ENCODE data around the gene ITPR3.

The ITPR3 gene

DNA sequence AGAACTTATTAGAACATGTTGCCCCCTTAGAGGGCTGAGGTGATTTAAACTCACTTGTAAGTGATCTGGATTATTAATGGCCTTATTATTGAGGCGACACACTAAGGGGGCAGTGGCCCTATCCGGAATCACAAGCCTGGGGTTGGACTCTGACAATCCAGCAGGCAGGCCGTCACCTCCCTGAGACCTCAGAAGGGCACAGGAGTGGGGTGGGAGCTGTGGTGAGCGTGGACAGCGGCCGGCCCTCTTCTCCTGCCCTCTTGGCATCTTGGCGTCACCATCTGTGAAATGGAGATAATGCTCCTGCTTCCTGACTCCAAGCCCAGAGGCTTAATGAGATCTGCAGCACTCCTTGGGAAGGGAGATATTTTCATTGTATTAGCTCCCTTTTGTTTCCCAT is 106.0 kb downstream of the ITPR3 start:
- TF ChIP-seq, protein P1, sequence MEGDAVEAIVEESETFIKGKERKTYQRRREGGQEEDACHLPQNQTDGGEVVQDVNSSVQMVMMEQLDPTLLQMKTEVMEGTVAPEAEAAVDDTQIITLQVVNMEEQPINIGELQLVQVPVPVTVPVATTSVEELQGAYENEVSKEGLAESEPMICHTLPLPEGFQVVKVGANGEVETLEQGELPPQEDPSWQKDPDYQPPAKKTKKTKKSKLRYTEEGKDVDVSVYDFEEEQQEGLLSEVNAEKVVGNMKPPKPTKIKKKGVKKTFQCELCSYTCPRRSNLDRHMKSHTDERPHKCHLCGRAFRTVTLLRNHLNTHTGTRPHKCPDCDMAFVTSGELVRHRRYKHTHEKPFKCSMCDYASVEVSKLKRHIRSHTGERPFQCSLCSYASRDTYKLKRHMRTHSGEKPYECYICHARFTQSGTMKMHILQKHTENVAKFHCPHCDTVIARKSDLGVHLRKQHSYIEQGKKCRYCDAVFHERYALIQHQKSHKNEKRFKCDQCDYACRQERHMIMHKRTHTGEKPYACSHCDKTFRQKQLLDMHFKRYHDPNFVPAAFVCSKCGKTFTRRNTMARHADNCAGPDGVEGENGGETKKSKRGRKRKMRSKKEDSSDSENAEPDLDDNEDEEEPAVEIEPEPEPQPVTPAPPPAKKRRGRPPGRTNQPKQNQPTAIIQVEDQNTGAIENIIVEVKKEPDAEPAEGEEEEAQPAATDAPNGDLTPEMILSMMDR (IDR thresholded peaks at IDR 0.05; ENCODE audit: low read depth, low read length): no peak

GRCh38 chr6:33727932-33728331 is 106.8 kb downstream of the ITPR3 start:
- TF ChIP-seq, protein P1 (IDR thresholded peaks at IDR 0.05; ENCODE audit: low read depth, low read length): no peak
- H3K27me3 ChIP-seq: no peaks in the 10 kb centered on the region
- no peaks in the 10 kb centered on the region for H3K9me3 ChIP-seq
- no peaks in the 10 kb centered on the region for H3K36me3 ChIP-seq
- H3K4me3 ChIP-seq (ENCODE audit: low read depth, low read length): no peak overlapping the region
- no peaks in the 10 kb centered on the region for H3K4me1 ChIP-seq
- DNase-seq: no peak

More for the DNA sequence above, 106.0 kb downstream of the ITPR3 start:
- Histone ChIP-seq H3K4me3 (ENCODE audit: low read depth, low read length) (no peak overlapping the region), H3K4me1 (no peaks in the 10 kb centered on the region), H3K9me3 (no peaks in the 10 kb centered on the region), H3K27me3 (no peaks in the 10 kb centered on the region), H3K36me3 (no peaks in the 10 kb centered on the region)
- no peak for DNase-seq

- TF ChIP-seq, protein P1 (IDR thresholded peaks at IDR 0.05; ENCODE audit: low read depth, low read length): no peak
- Histone ChIP-seq H3K4me3 (ENCODE audit: low read depth, low read length) (no peak overlapping the region), H3K9me3 (no peaks in the 10 kb centered on the region), H3K4me1 (no peaks in the 10 kb centered on the region), H3K36me3 (no peaks in the 10 kb centered on the region), H3K27me3 (no peaks in the 10 kb centered on the region)
- no peak for DNase-seq
These were observed 107.3 kb downstream of the ITPR3 start for GRCh38 chr6:33728438-33728837.

DNA sequence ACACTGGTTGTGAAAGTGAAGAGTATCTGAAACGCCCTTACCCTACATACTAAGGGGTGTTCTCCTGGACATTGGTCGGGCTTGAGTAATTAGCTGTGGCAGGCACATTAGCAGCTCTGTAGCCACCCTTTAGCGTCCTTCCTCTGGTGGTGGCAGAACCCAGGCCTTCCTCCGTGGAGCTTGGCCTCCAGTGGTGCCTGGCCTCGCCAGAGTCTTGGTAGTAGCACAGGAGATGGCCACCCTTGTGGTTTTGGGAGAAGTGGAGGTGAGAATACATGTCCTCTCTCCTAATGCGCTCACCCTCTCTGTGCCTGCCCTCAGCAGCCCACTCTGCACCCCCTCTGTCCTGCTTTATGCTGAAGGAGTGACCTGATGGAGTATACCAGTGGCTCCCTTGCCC is 107.9 kb downstream of the ITPR3 start:
- no peaks in the 10 kb centered on the region for H3K9me3 ChIP-seq
- H3K27me3 ChIP-seq: no peaks in the 10 kb centered on the region
- H3K4me3 ChIP-seq (ENCODE audit: low read depth, low read length): no peak overlapping the region
- no peak for DNase-seq
- H3K36me3 ChIP-seq: no peaks in the 10 kb centered on the region
- TF ChIP-seq, protein P1 (IDR thresholded peaks at IDR 0.05; ENCODE audit: low read depth, low read length): no peak
- H3K4me1 ChIP-seq: no peaks in the 10 kb centered on the region

DNA sequence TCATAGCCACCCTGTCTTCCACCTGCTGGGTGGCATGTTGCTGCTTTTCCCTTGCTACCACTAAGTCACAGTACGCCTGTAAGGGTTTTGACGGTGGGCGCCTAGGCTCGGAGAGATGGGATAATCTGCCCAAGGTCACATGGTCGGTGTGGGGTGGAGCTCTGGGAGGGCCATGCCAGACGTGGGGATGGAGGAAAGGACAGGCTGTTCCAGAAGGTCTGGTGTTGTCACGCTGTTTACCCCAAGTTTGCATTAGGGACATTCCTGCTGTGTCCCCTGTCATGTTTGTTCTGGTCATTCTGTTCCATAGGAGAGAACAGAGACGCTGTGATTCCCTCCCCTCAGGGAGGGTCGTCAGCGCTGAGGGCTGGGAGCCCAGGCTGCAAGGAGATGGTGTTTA is 109.5 kb downstream of the ITPR3 start:
- no peak overlapping the region for H3K4me3 ChIP-seq (ENCODE audit: low read depth, low read length)
- H3K27me3 ChIP-seq: no peaks in the 10 kb centered on the region
- no peaks in the 10 kb centered on the region for H3K9me3 ChIP-seq
- TF ChIP-seq, protein P1 (IDR thresholded peaks at IDR 0.05; ENCODE audit: low read depth, low read length): no peak
- no peaks in the 10 kb centered on the region for H3K4me1 ChIP-seq
- no peak for DNase-seq
- H3K36me3 ChIP-seq: no peaks in the 10 kb centered on the region

DNA sequence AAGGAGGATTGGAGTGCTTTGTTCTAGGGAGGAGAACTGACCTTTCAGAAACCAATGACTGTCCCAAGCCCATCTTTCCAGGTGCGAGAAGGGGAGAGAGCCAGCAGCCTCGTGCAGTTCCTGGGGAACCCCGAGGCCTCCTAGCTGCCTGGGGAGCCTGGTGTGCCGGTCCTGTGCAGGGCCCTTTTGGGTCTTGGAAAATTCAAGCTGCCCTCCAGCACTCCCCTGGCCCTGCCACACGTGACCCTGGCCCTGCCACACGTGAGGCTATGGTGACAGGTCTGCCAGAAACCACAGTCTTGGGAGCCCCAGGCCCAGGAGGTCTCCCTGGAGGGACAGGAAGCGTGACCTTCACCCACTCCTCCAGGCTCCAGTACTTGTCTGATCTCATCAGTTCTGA is 109.9 kb downstream of the ITPR3 start:
- Histone ChIP-seq H3K4me1 (no peaks in the 10 kb centered on the region), H3K4me3 (ENCODE audit: low read depth, low read length) (no peak overlapping the region), H3K27me3 (no peaks in the 10 kb centered on the region), H3K9me3 (no peaks in the 10 kb centered on the region), H3K36me3 (no peaks in the 10 kb centered on the region)
- TF ChIP-seq, protein P1 (IDR thresholded peaks at IDR 0.05; ENCODE audit: low read depth, low read length): no peak
- DNase-seq: no peak

Measured in BE2C (cell line).